Mesodermal cell (in vitro differentiated cells): Measurements from ENCODE around the gene SEC16B.

Experiments
- H3K27ac ChIP-seq: 2 replicates; pipeline ENCODE4 v1.7.0; 2013; ENCODE audit warnings: mild to moderate bottlenecking, low read depth, low read length, moderate library complexity; ENCODE audit not compliant: severe bottlenecking
- H3K36me3 ChIP-seq: 2 replicates; pipeline ENCODE4 v1.7.1; 2013; ENCODE audit warnings: mild to moderate bottlenecking, low read length, moderate library complexity; ENCODE audit not compliant: control insufficient read depth, insufficient read depth
- H3K4me1 ChIP-seq: one replicate; pipeline ENCODE4 v1.7.1; 2013; ENCODE audit warnings: mild to moderate bottlenecking, low read length; ENCODE audit not compliant: insufficient read depth, control insufficient read depth, poor library complexity, severe bottlenecking
- H3K4me3 ChIP-seq: 2 replicates; pipeline ENCODE4 v1.7.0; 2013; ENCODE audit warnings: low read length, control low read depth, mild to moderate bottlenecking; ENCODE audit not compliant: insufficient read depth, poor library complexity, severe bottlenecking; ENCODE audit errors: extremely low read depth
- H3K9me3 ChIP-seq: 2 replicates; pipeline ENCODE4 v1.7.1; 2013; ENCODE audit warnings: mild to moderate bottlenecking, low read length, moderate library complexity; ENCODE audit not compliant: control insufficient read depth
- WGBS, 2 experiments: methylation state at CpG; one replicate each; pipeline ENCODE4 v1.1.5; 2013; ENCODE audit warnings: missing lambda C conversion rate in 2 of 2; ENCODE audit not compliant: insufficient coverage in 2 of 2; 5-methylcytosine and 5-hydroxymethylcytosine counted together

SEC16B gene

GRCh38 chr1:177927021-177927596, 42.7 kb downstream of the SEC16B start:
- H3K27ac ChIP-seq: peak overlapping the region; percentile 37
- H3K4me3 ChIP-seq: no peak overlapping the region
- 74 to 86% methylated on average over 4 of the region's 5 CpGs for whole genome bisulfite sequencing, 2 experiments
- H3K9me3 ChIP-seq: no peaks in the 10 kb centered on the region
- H3K4me1 ChIP-seq: peaks cover 5% of the 10 kb centered on the region
- no peaks in the 10 kb centered on the region for H3K36me3 ChIP-seq

- no peaks in the 10 kb centered on the region for H3K9me3 ChIP-seq
- H3K4me3 ChIP-seq: no peak overlapping the region
- H3K36me3 ChIP-seq: no peaks in the 10 kb centered on the region
- peaks cover 5% of the 10 kb centered on the region for H3K4me1 ChIP-seq
- no peak overlapping the region for H3K27ac ChIP-seq
These were observed 43.7 kb downstream of the SEC16B start for GRCh38 chr1:177926201-177926600.

GRCh38 chr1:177925006-177925405, 44.9 kb downstream of the SEC16B start:
- H3K36me3 ChIP-seq: no peaks in the 10 kb centered on the region
- H3K27ac ChIP-seq: no peak overlapping the region
- 89 to 90% methylated on average over 2 of the region's 2 CpGs for WGBS, 2 experiments
- no peak overlapping the region for H3K4me3 ChIP-seq
- H3K9me3 ChIP-seq: no peaks in the 10 kb centered on the region
- peaks cover 5% of the 10 kb centered on the region for H3K4me1 ChIP-seq

- Histone ChIP-seq H3K27ac (no peak overlapping the region), H3K4me3 (no peak overlapping the region), H3K4me1 (peaks cover 5% of the 10 kb centered on the region), H3K36me3 (no peaks in the 10 kb centered on the region), H3K9me3 (no peaks in the 10 kb centered on the region)
- WGBS, 2 experiments: 80 to 100% methylated on average over 1 of the region's 3 CpGs
These were observed 46.4 kb downstream of the SEC16B start for GRCh38 chr1:177923441-177923840.

- no peak overlapping the region for H3K27ac ChIP-seq
- H3K4me3 ChIP-seq: no peak overlapping the region
- H3K4me1 ChIP-seq: peaks cover 2% of the 10 kb centered on the region
- H3K36me3 ChIP-seq: no peaks in the 10 kb centered on the region
- H3K9me3 ChIP-seq: no peaks in the 10 kb centered on the region
- WGBS, 2 experiments: 93 to 100% methylated on average over 1 to 3 of the region's 3 CpGs
These were observed 47.6 kb downstream of the SEC16B start for GRCh38 chr1:177922209-177922608.

GRCh38 chr1:177921590-177921989, 48.3 kb downstream of the SEC16B start:
- Histone ChIP-seq H3K4me1 (no peaks in the 10 kb centered on the region), H3K27ac (no peak overlapping the region), H3K36me3 (no peaks in the 10 kb centered on the region), H3K9me3 (no peaks in the 10 kb centered on the region), H3K4me3 (no peak overlapping the region)
- WGBS, 2 experiments: 71 to 85% methylated on average over 3 of the region's 4 CpGs

- Histone ChIP-seq H3K4me1 (no peaks in the 10 kb centered on the region), H3K36me3 (no peaks in the 10 kb centered on the region), H3K4me3 (no peak overlapping the region), H3K9me3 (no peaks in the 10 kb centered on the region), H3K27ac (no peak overlapping the region)
- 94% methylated on average over 2 of the region's 2 CpGs; no CpG with 5 or more reads in 1 of the 2 experiments for WGBS, 2 experiments
These were observed 49.8 kb downstream of the SEC16B start for GRCh38 chr1:177920091-177920490.

GRCh38 chr1:177915641-177916040, 54.2 kb downstream of the SEC16B start:
- H3K4me3 ChIP-seq: no peak overlapping the region
- no peaks in the 10 kb centered on the region for H3K9me3 ChIP-seq
- no peak overlapping the region for H3K27ac ChIP-seq
- no peaks in the 10 kb centered on the region for H3K4me1 ChIP-seq
- 97% methylated on average over 3 of the region's 3 CpGs for WGBS, 2 experiments
- no peaks in the 10 kb centered on the region for H3K36me3 ChIP-seq

- 91 to 94% methylated on average over 5 to 7 of the region's 7 CpGs for WGBS, 2 experiments
- no peak overlapping the region for H3K4me3 ChIP-seq
- no peaks in the 10 kb centered on the region for H3K9me3 ChIP-seq
- H3K36me3 ChIP-seq: no peaks in the 10 kb centered on the region
- no peak overlapping the region for H3K27ac ChIP-seq
- no peaks in the 10 kb centered on the region for H3K4me1 ChIP-seq
These were observed 55.3 kb downstream of the SEC16B start for GRCh38 chr1:177914603-177915002.

- WGBS, 2 experiments: 0 to 38% methylated on average over 2 to 4 of the region's 4 CpGs
- Histone ChIP-seq H3K4me1 (no peaks in the 10 kb centered on the region), H3K27ac (no peak overlapping the region), H3K9me3 (no peaks in the 10 kb centered on the region), H3K4me3 (no peak overlapping the region), H3K36me3 (no peaks in the 10 kb centered on the region)
These were observed 55.9 kb downstream of the SEC16B start for GRCh38 chr1:177913762-177914540.

GRCh38 chr1:177912991-177913390, 56.9 kb downstream of the SEC16B start:
- Histone ChIP-seq H3K9me3 (no peaks in the 10 kb centered on the region), H3K4me3 (no peak overlapping the region), H3K4me1 (no peaks in the 10 kb centered on the region), H3K36me3 (no peaks in the 10 kb centered on the region), H3K27ac (no peak overlapping the region)
- WGBS, 2 experiments: 80 to 81% methylated on average over 1 to 3 of the region's 3 CpGs
